Activated T-cell treated with anti-CD3 and anti-CD28 coated beads for 24 hours (primary cell): Measurements from ENCODE around the gene TGFBR3.

ENCODE experiments used
- DNase-seq: peaks from one replicate; pipeline ENCODE4 v3.0.0-alpha.2; 2020; ENCODE audit warnings: low read depth

TGFBR3 gene

DNA sequence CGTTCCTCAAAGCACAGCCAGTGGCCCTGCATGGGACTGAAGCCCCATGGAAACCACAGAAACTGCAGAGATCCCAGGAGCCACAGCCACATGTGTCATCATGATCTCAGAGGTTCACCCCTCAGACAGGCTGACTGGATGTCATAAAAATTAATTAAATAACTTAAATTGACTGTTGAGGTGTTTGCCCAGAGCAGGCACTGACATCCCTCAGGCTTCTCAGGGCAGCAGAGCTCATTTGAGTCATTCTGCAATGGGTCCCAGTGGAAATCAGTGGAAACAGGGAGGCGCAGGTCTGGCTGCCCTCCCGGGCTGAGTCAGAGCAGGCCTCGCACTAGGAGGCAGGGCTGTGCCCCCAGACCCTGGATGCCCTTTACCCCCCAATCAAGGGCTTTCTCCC lies 250.2 kb downstream of the TGFBR3 start:
- DNase-seq: no peak

DNA sequence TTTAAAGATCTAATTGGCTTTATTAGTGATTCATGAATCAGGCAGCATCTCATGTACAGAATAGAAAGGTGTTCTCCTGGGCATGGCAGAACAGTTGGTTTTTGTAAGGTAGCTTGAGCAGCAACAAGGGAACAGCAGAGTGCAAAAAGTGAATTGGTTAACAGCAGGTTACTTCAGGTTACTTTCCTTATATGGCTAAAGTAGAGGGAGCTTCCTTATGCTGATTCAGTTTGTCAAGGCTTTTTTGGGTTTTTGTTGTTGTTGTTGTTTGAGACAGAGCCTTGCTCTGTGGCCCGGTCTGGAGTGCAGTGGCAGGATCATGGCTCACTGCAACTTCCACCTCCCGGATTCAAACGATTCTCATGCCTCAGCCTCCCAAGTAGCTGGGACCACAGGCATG lies 252.5 kb downstream of the TGFBR3 start:
- no peak for DNase-seq

DNA sequence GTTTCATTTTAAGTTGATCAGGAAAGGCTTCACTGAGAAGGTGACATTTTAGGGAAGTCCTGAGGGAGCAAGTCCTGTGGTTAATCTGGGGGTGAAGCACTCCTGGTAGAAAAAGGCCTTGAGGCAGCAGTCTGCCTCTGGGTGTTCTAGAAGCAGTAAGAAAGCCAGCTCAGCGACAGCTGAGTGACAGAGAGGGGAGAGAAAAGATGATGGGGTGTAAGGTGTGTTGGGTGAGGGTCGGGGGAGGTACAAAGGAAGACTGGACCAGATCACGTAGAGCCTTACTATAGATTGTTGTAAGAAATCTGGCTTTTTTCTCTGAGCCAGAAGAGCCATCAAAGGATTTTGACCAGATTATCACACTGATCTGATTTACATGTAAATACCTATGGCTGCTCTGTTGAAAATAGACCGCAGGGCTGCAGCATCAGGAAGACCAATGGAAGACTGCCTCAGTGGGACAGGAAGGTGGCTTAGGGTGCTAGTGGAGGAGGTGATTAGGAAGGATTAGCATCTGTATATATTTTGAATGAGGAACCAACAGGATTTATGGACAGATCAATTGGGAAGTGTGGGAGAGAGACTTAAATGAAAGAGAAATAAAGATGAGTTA lies 254.1 kb downstream of the TGFBR3 start:
- no peak for DNase-seq

DNA sequence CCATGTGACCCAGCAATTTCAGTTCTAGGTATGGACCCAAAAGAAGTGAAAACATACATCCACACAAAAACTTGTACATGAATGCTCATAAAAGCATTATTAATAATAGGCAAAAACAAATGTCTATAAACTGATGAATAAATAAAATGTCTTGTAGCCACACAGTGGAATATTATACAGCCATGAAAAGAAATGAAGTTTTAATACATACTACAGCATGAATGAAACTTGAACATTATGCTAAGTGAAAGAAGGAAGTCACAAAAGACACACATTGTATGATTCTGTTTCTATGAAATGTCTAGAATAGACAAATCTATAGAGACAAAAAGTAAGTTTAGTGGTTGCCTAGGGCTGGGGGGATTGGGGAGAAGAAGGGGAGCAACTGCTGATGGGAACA lies 255.1 kb downstream of the TGFBR3 start:
- DNase-seq: no peak
